Choroid plexus epithelial cell (primary cell): ENCODE data around the gene CRHR1.

Experiments used
- DNase-seq: peaks from one replicate; pipeline ENCODE4 v3.0.0-alpha.2; 2010; ENCODE audit warnings: low read depth
- H3K4me3 ChIP-seq: 2 replicates; pipeline ENCODE4 v1.5.1; 2011; ENCODE audit warnings: low read depth, mild to moderate bottlenecking, control low read depth, low read length, moderate library complexity
- CTCF ChIP-seq: conservative IDR thresholded peaks from 2 replicates; pipeline ENCODE4 v1.5.1; 2011; ENCODE audit warnings: low read depth, mild to moderate bottlenecking, control low read depth, inconsistent platforms, low read length, moderate library complexity

The CRHR1 gene

GRCh38 chr17:45793999-45794540 is 9.9 kb downstream of the CRHR1 start:
- TF ChIP-seq CTCF: no peak
- no peak overlapping the region for H3K4me3 ChIP-seq
- no peak for DNase-seq

- peak; percentile 22 for TF ChIP-seq CTCF
- no peak for DNase-seq
- no peak overlapping the region for H3K4me3 ChIP-seq
These were observed 10.7 kb downstream of the CRHR1 start for GRCh38 chr17:45794840-45795239.

GRCh38 chr17:45800816-45801215 is 16.7 kb downstream of the CRHR1 start:
- TF ChIP-seq CTCF: no peak
- DNase-seq: no peak
- H3K4me3 ChIP-seq: no peak overlapping the region

- no peak for TF ChIP-seq CTCF
- no peak for DNase-seq
These were observed 17.3 kb downstream of the CRHR1 start for GRCh38 chr17:45801421-45801820.

GRCh38 chr17:45808845-45809244 is 24.7 kb downstream of the CRHR1 start:
- no peak overlapping the region for H3K4me3 ChIP-seq
- TF ChIP-seq CTCF: no peak
- DNase-seq: no peak

More at GRCh38 chr17:45801421-45801820, 17.3 kb downstream of the CRHR1 start:
- no peak overlapping the region for H3K4me3 ChIP-seq

- H3K4me3 ChIP-seq: no peak overlapping the region
- DNase-seq: no peak
- no peak for TF ChIP-seq CTCF
These were observed 25.4 kb downstream of the CRHR1 start for GRCh38 chr17:45809499-45809898.

GRCh38 chr17:45812102-45812501 is 28.0 kb downstream of the CRHR1 start:
- H3K4me3 ChIP-seq: no peak overlapping the region
- peak; percentile 25 for TF ChIP-seq CTCF
- peak; percentile 24 for DNase-seq
